Neural crest cell (in vitro differentiated cells): Measurements from ENCODE around the gene DOCK6. TPM values are rescaled to one million over a fixed set of nuclear protein-coding genes. Genes with fewer than 3 reads are reported as not detected.
"Not testable (repeated sequence)": the region's sequence is repeated elsewhere in the genome, so short reads cannot be mapped to it uniquely, and the experiment has no call there.

Source experiments
- DNase-seq: peaks from one replicate; pipeline ENCODE4 v3.0.0; 2021; ENCODE audit warnings: low read depth, mixed read lengths, low spot score
- H3K27ac Mint-ChIP-seq: one replicate; pipeline ENCODE4 v1.8.0; 2021; ENCODE audit warnings: mild to moderate bottlenecking, mixed read lengths; ENCODE audit not compliant: unreplicated experiment
- H3K27me3 Mint-ChIP-seq: 2 replicates; pipeline ENCODE4 v1.8.0; 2021; ENCODE audit warnings: low read depth, mild to moderate bottlenecking, mixed read lengths
- H3K36me3 Mint-ChIP-seq: 2 replicates; pipeline ENCODE4 v1.8.0; 2021; ENCODE audit warnings: low read depth, mild to moderate bottlenecking, mixed read lengths
- H3K4me1 Mint-ChIP-seq: 2 replicates; pipeline ENCODE4 v1.8.0; 2021; ENCODE audit warnings: mixed read lengths
- H3K4me3 Mint-ChIP-seq: one replicate; pipeline ENCODE4 v1.8.0; 2021; ENCODE audit warnings: mild to moderate bottlenecking, mixed read lengths
- H3K9me3 Mint-ChIP-seq: 2 replicates; pipeline ENCODE4 v1.8.0; 2021; ENCODE audit warnings: mixed read lengths
- CTCF ChIP-seq: fragments of 200-600 bp; sonication (generic); conservative IDR thresholded peaks from 2 replicates; pipeline ENCODE4 v1.5.0; 2021; ENCODE audit warnings: antibody characterized with exemption, mild to moderate bottlenecking
- total RNA-seq: library from RNA; stranded (reverse); gene quantifications from 2 replicates; pipeline ENCODE4 v1.2.1, GENCODE V29; 2021

The DOCK6 gene
- total RNA-seq, 1 donor from 2014 or later: 40.6 TPM

- DNase-seq: no peak
- Mint-ChIP-seq H3K36me3 (peaks cover 9% of the 10 kb centered on the region), H3K27me3 (no peaks in the 10 kb centered on the region), H3K4me1 (no peaks in the 10 kb centered on the region), H3K9me3 (peaks cover 4% of the 10 kb centered on the region), H3K4me3 (no peak overlapping the region), H3K27ac (no peak overlapping the region)
- TF ChIP-seq CTCF: no peak
Measured at GRCh38 chr19:11179716-11180297, 82.5 kb downstream of the DOCK6 start.

GRCh38 chr19:11179145-11179465, 83.2 kb downstream of the DOCK6 start:
- DNase-seq, H3K4me3 Mint-ChIP-seq, H3K9me3 Mint-ChIP-seq, H3K4me1 Mint-ChIP-seq, H3K27me3 Mint-ChIP-seq, H3K27ac Mint-ChIP-seq: not testable (repeated sequence)
- peaks cover 12% of the 10 kb centered on the region for H3K36me3 Mint-ChIP-seq

- Mint-ChIP-seq H3K4me1 (no peaks in the 10 kb centered on the region), H3K36me3 (peaks cover 7% of the 10 kb centered on the region), H3K27me3 (no peaks in the 10 kb centered on the region), H3K9me3 (no peaks in the 10 kb centered on the region), H3K4me3 (no peak overlapping the region), H3K27ac (no peak overlapping the region)
- DNase-seq: no peak
- TF ChIP-seq CTCF: no peak
Measured at GRCh38 chr19:11177592-11177991, 84.7 kb downstream of the DOCK6 start.

- Mint-ChIP-seq H3K27ac (no peak overlapping the region), H3K9me3 (no peaks in the 10 kb centered on the region), H3K4me3 (no peak overlapping the region), H3K4me1 (no peaks in the 10 kb centered on the region), H3K27me3 (no peaks in the 10 kb centered on the region), H3K36me3 (peaks cover 7% of the 10 kb centered on the region)
- DNase-seq: no peak
- no peak for TF ChIP-seq CTCF
Measured at GRCh38 chr19:11176466-11177193, 85.7 kb downstream of the DOCK6 start.

GRCh38 chr19:11175920-11176319, 86.4 kb downstream of the DOCK6 start:
- no peaks in the 10 kb centered on the region for H3K4me1 Mint-ChIP-seq
- H3K4me3 Mint-ChIP-seq: no peak overlapping the region
- no peak for DNase-seq
- H3K27ac Mint-ChIP-seq: no peak overlapping the region
- no peaks in the 10 kb centered on the region for H3K27me3 Mint-ChIP-seq
- no peaks in the 10 kb centered on the region for H3K9me3 Mint-ChIP-seq
- TF ChIP-seq CTCF: no peak
- peaks cover 7% of the 10 kb centered on the region for H3K36me3 Mint-ChIP-seq

- H3K9me3 Mint-ChIP-seq: no peaks in the 10 kb centered on the region
Measured at GRCh38 chr19:11174336-11174735, 88.0 kb downstream of the DOCK6 start.

More at GRCh38 chr19:11174336-11174735, 88.0 kb downstream of the DOCK6 start:
- DNase-seq: no peak
- no peaks in the 10 kb centered on the region for H3K27me3 Mint-ChIP-seq
- no peak overlapping the region for H3K27ac Mint-ChIP-seq
- TF ChIP-seq CTCF: no peak
- H3K4me3 Mint-ChIP-seq: no peak overlapping the region
- no peaks in the 10 kb centered on the region for H3K4me1 Mint-ChIP-seq
- H3K36me3 Mint-ChIP-seq: peaks cover 7% of the 10 kb centered on the region
